HG03378 (cell line): ENCODE results near the gene NUDT19.
"Not testable (repeated sequence)": the region's sequence is repeated elsewhere in the genome, so short reads cannot be mapped to it uniquely, and the experiment has no call there.

Experiments
- ATAC-seq: cut with Tn5 transposase; IDR thresholded peaks from one replicate; pipeline ENCODE4 v1.9.1; 2021; ENCODE audit warnings: mild to moderate bottlenecking, moderate library complexity; ENCODE audit not compliant: unreplicated experiment

Gene NUDT19

GRCh38 chr19:32708457-32708856 is 16.8 kb downstream of the NUDT19 start:
- ATAC-seq = no peak

GRCh38 chr19:32709032-32709431 is 17.4 kb downstream of the NUDT19 start:
- no peak for ATAC-seq

GRCh38 chr19:32711747-32712146 is 20.1 kb downstream of the NUDT19 start:
- no peak for ATAC-seq

- not testable (repeated sequence) for ATAC-seq
These were observed 24.6 kb downstream of the NUDT19 start for GRCh38 chr19:32716203-32716602.

- ATAC-seq = no peak
These were observed 25.9 kb downstream of the NUDT19 start for GRCh38 chr19:32717496-32717895.

GRCh38 chr19:32718286-32718685 is 26.7 kb downstream of the NUDT19 start:
- ATAC-seq = no peak

GRCh38 chr19:32719611-32720059 is 28.0 kb downstream of the NUDT19 start, which contains the start of gene TDRD12:
TSS of gene TDRD12 (plus strand) at chr19:32719767. CDS start at chr19:32720073, 306 bp downstream.
- ATAC-seq = no peak

GRCh38 chr19:32720216-32720935 is 28.8 kb downstream of the NUDT19 start:
- ATAC-seq = no peak

GRCh38 chr19:32720936-32721250 is 29.3 kb downstream of the NUDT19 start:
- no peak for ATAC-seq

GRCh38 chr19:32735936-32736335 is 44.3 kb downstream of the NUDT19 start:
- ATAC-seq = no peak

- no peak for ATAC-seq
These were observed 51.4 kb downstream of the NUDT19 start for GRCh38 chr19:32743021-32743420.

- ATAC-seq = no peak
These were observed 51.8 kb downstream of the NUDT19 start for GRCh38 chr19:32743447-32743846.

- ATAC-seq = no peak
These were observed 53.1 kb downstream of the NUDT19 start for GRCh38 chr19:32744555-32745325.

- ATAC-seq = not testable (repeated sequence)
These were observed 54.1 kb downstream of the NUDT19 start for GRCh38 chr19:32745594-32746251.

- not testable (repeated sequence) for ATAC-seq
These were observed 55.1 kb downstream of the NUDT19 start for GRCh38 chr19:32746631-32747196.

- ATAC-seq = no peak
These were observed 56.9 kb downstream of the NUDT19 start for GRCh38 chr19:32748497-32748896.

- ATAC-seq = no peak
These were observed 57.3 kb downstream of the NUDT19 start for GRCh38 chr19:32748948-32749347.

GRCh38 chr19:32749361-32749760 is 57.7 kb downstream of the NUDT19 start:
- no peak for ATAC-seq

GRCh38 chr19:32750441-32751055 is 58.9 kb downstream of the NUDT19 start:
- no peak for ATAC-seq

- no peak for ATAC-seq
These were observed 59.4 kb downstream of the NUDT19 start for GRCh38 chr19:32751066-32751465.

- no peak for ATAC-seq
These were observed 65.6 kb downstream of the NUDT19 start for GRCh38 chr19:32757189-32757588.
